Panc1 (cell line): Measurements from ENCODE around the gene PELI2.

Experiments used
- POLR2AphosphoS5 ChIP-seq: IDR thresholded peaks from 2 replicates; pipeline ENCODE4 v1.6.1; 2012; ENCODE audit warnings: mild to moderate bottlenecking, low read depth, low read length, moderate library complexity
- SIN3A ChIP-seq: IDR thresholded peaks from 2 replicates; pipeline ENCODE4 v1.6.1; 2012; ENCODE audit warnings: low read depth, mild to moderate bottlenecking, low read length, moderate library complexity, borderline replicate concordance; ENCODE audit not compliant: insufficient read depth
- TCF7L2 ChIP-seq: IDR thresholded peaks from 2 replicates; pipeline ENCODE4 v1.6.1; 2011; ENCODE audit warnings: mild to moderate bottlenecking, low read depth, low read length, inconsistent platforms
- TF ChIP-seq, protein P1 (sequence below): fragments of 450-650 bp; IDR thresholded peaks from 2 replicates; pipeline ENCODE4 v1.5.1; 2017; ENCODE audit warnings: mild to moderate bottlenecking
- TF ChIP-seq, protein P2 (sequence below), 2 experiments: IDR thresholded peaks; 2 replicates each; pipeline ENCODE4 v1.6.1; 2011 to 2012; ENCODE audit warnings: low read depth in 2 of 2, control low read depth in 1 of 2, low read length in 1 of 2, mild to moderate bottlenecking in 1 of 2, moderate library complexity in 1 of 2; ENCODE audit not compliant: insufficient read depth in 1 of 2

DNA sequence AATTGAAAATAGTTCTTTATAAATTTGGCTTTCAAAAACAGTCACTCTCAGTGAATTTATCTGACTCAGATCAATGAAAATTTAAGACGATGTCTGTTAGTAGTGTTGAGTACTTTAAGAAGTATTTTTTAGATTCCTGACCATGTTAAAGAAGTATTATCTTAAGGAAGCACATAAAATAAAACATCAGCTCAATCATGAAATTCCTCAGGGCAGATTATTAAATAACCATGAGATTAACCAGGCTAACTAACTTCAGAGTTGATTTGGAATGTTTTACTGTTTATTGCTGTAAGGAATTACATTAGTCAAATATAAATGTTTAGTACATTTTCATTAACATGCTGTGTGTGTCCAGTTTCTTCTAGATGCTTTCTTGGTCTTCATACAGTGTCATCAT lies 160.2 kb downstream of the PELI2 start:
- TF ChIP-seq, protein P1, sequence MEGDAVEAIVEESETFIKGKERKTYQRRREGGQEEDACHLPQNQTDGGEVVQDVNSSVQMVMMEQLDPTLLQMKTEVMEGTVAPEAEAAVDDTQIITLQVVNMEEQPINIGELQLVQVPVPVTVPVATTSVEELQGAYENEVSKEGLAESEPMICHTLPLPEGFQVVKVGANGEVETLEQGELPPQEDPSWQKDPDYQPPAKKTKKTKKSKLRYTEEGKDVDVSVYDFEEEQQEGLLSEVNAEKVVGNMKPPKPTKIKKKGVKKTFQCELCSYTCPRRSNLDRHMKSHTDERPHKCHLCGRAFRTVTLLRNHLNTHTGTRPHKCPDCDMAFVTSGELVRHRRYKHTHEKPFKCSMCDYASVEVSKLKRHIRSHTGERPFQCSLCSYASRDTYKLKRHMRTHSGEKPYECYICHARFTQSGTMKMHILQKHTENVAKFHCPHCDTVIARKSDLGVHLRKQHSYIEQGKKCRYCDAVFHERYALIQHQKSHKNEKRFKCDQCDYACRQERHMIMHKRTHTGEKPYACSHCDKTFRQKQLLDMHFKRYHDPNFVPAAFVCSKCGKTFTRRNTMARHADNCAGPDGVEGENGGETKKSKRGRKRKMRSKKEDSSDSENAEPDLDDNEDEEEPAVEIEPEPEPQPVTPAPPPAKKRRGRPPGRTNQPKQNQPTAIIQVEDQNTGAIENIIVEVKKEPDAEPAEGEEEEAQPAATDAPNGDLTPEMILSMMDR = no peak
- TF ChIP-seq POLR2AphosphoS5 (no peak), TCF7L2 (no peak), SIN3A (no peak)
- TF ChIP-seq, protein P2, sequence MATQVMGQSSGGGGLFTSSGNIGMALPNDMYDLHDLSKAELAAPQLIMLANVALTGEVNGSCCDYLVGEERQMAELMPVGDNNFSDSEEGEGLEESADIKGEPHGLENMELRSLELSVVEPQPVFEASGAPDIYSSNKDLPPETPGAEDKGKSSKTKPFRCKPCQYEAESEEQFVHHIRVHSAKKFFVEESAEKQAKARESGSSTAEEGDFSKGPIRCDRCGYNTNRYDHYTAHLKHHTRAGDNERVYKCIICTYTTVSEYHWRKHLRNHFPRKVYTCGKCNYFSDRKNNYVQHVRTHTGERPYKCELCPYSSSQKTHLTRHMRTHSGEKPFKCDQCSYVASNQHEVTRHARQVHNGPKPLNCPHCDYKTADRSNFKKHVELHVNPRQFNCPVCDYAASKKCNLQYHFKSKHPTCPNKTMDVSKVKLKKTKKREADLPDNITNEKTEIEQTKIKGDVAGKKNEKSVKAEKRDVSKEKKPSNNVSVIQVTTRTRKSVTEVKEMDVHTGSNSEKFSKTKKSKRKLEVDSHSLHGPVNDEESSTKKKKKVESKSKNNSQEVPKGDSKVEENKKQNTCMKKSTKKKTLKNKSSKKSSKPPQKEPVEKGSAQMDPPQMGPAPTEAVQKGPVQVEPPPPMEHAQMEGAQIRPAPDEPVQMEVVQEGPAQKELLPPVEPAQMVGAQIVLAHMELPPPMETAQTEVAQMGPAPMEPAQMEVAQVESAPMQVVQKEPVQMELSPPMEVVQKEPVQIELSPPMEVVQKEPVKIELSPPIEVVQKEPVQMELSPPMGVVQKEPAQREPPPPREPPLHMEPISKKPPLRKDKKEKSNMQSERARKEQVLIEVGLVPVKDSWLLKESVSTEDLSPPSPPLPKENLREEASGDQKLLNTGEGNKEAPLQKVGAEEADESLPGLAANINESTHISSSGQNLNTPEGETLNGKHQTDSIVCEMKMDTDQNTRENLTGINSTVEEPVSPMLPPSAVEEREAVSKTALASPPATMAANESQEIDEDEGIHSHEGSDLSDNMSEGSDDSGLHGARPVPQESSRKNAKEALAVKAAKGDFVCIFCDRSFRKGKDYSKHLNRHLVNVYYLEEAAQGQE (IDR thresholded peaks at IDR 0.05; ENCODE audit: insufficient read depth in 1 of 2, low read depth in 2 of 2, low read length in 1 of 2) = no peak
